ENCODE measurements around the gene WDR53.

DNA sequence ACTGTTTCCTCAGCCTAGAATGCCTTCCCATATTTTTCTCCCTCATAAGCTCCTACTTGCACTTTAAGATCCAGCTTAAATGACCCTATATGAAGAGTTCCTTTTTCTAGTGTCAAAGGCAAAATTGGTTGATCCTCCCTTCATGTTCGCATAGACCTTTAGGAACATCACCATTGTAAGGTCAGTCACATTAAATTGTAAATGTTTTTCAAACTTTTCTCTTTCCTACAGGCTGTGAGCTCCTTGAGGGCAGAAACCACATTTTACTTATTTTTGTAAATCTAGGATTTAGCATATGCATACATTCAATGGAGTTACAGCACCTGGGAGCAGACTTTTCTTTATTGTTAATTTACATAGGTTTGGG is 54.0 kb downstream of the WDR53 start:
- TF ChIP-seq, protein P1, sequence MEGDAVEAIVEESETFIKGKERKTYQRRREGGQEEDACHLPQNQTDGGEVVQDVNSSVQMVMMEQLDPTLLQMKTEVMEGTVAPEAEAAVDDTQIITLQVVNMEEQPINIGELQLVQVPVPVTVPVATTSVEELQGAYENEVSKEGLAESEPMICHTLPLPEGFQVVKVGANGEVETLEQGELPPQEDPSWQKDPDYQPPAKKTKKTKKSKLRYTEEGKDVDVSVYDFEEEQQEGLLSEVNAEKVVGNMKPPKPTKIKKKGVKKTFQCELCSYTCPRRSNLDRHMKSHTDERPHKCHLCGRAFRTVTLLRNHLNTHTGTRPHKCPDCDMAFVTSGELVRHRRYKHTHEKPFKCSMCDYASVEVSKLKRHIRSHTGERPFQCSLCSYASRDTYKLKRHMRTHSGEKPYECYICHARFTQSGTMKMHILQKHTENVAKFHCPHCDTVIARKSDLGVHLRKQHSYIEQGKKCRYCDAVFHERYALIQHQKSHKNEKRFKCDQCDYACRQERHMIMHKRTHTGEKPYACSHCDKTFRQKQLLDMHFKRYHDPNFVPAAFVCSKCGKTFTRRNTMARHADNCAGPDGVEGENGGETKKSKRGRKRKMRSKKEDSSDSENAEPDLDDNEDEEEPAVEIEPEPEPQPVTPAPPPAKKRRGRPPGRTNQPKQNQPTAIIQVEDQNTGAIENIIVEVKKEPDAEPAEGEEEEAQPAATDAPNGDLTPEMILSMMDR (IDR thresholded peaks at IDR 0.05; ENCODE audit: extremely low read depth in 1 of 2, insufficient read depth in 1 of 2, low read depth in 1 of 2, low read length in 2 of 2) = no peak
- TF ChIP-seq MAX (IDR thresholded peaks at IDR 0.05; ENCODE audit: insufficient read depth, insufficient read length) (no peak), POLR2AphosphoS5 (IDR thresholded peaks at IDR 0.05; ENCODE audit: insufficient read depth, low read depth, low read length) (no peak), GATA2 (IDR thresholded peaks at IDR 0.05; ENCODE audit: insufficient read depth, insufficient read length, low read depth, low read length) (no peak), POLR2A (IDR thresholded peaks at IDR 0.05; ENCODE audit: low read depth, low read length) (no peak)

Data from endothelial cell of umbilical vein (primary cell).